ENCODE data around the gene PCBP4.

The PCBP4 gene

GRCh38 chr3:51954105-51954504 lies 13.1 kb downstream of the PCBP4 start:
- no peak for DNase-seq

- no peak for DNase-seq
These were observed 13.8 kb downstream of the PCBP4 start for GRCh38 chr3:51953445-51953844.

- no peak for DNase-seq
These were observed 16.4 kb downstream of the PCBP4 start for GRCh38 chr3:51950899-51951298.

- no peak for DNase-seq
These were observed 18.1 kb downstream of the PCBP4 start for GRCh38 chr3:51949121-51949520.

- DNase-seq = no peak
These were observed 19.2 kb downstream of the PCBP4 start for GRCh38 chr3:51948016-51948580.

- DNase-seq = no peak
These were observed 19.9 kb downstream of the PCBP4 start for GRCh38 chr3:51947215-51947900.

GRCh38 chr3:51946796-51947195 lies 20.5 kb downstream of the PCBP4 start:
- no peak for DNase-seq

- DNase-seq = no peak
These were observed 21.1 kb downstream of the PCBP4 start for GRCh38 chr3:51945926-51946705.

- no peak for DNase-seq
These were observed 22.0 kb downstream of the PCBP4 start for GRCh38 chr3:51945031-51945840.

GRCh38 chr3:51944451-51945021 lies 22.7 kb downstream of the PCBP4 start:
- DNase-seq = no peak

GRCh38 chr3:51943451-51944391 lies 23.5 kb downstream of the PCBP4 start:
- no peak for DNase-seq

- DNase-seq = no peak
These were observed 24.4 kb downstream of the PCBP4 start for GRCh38 chr3:51942603-51943450.

- peak; percentile 94 for DNase-seq
These were observed 25.3 kb downstream of the PCBP4 start, which contains the start of the genes PARP3 and RRP9 for GRCh38 chr3:51941798-51942602. Gene PARP3, plus strand, starts transcription at chr3:51942363. Its CDS starts 993 bp downstream, at chr3:51943356. Gene RRP9, minus strand, starts transcription at chr3:51941904. Its CDS starts 37 bp downstream, at chr3:51941867.

- no peak for DNase-seq
These were observed 25.8 kb downstream of the PCBP4 start for GRCh38 chr3:51941463-51941797.

GRCh38 chr3:51940648-51941462 lies 26.4 kb downstream of the PCBP4 start:
- DNase-seq = no peak

GRCh38 chr3:51938780-51939425 lies 28.4 kb downstream of the PCBP4 start:
- no peak for DNase-seq

- no peak for DNase-seq
These were observed 29.4 kb downstream of the PCBP4 start for GRCh38 chr3:51937611-51938450.

All from NCI-H1436 (cell line).